A172 (cell line): ENCODE data around the gene HRG. TPM values are rescaled to one million over a fixed set of nuclear protein-coding genes. Genes with fewer than 3 reads are reported as not detected.
"Not testable (repeated sequence)": the region's sequence is repeated elsewhere in the genome, so short reads cannot be mapped to it uniquely, and the experiment has no call there.

Experiments used
- DNase-seq: peaks from one replicate; pipeline ENCODE4 v3.0.0-alpha.2; 2015; ENCODE audit warnings: low spot score
- total RNA-seq: library from RNA; depleted of rRNA; stranded (reverse); fragments of >200 nt; shearing (Covaris generic); gene quantifications from 2 replicates; pipeline ENCODE4 v1.2.3, GENCODE V29; 2014

Gene HRG
- total RNA-seq, 1 experiment from 2014 or later = not detected

DNA sequence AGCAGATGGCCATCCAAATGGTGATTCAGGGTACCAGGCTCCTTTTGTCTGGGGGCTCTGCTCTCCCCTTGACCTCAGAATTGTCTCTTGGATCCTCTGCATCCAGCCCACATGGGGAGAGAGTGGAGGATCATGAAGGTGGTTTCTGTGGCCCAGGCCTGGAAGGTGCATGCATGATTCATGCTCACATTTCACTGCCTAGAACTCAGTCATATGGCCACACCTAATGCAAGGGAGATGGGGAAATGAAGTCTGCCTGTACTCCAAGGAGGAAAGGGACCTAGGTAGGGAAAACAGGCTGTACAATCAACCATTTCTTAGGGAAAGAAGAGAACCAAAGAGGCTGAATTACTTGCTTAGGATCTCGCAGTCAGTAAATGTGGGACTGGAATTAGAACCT, 15.1 kb downstream of the HRG start:
- DNase-seq = no peak

DNA sequence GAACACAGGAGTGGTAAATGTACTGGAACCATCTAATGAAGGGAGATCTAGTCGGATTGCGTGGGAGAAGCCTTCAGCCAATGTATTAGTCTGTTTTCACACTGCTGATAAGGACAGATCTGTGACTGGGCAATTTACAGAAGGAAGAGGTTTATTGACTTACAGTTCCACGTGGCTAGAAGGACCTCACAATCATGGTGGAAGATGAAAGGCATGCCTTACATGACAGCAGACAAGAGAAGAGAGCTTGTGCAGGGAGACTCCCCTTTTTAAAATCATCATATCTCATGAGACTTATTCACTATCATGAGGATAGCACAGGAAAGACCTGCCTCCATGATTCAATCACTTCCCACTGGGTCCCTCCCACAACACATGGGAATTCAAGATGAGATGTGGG, 17.0 kb downstream of the HRG start:
- no peak for DNase-seq

DNA sequence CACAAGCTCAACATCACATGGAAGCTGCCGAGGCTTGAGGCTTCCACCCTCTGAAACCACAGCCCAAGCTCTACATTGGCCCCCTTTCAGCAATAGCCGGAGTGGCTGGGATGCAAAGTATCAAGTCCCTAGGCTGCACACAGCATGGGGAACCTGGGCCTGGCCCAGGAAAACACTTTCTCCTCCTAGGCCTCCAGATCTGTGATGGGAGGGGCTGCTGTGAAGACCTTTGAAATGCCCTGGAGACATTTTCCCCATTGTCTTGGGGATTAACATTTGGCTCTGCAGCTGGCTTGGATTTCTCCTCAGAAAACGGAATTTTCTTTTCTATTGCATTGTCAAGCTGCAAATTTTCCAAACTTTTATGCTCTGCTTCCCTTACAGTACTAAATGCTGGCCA, 18.2 kb downstream of the HRG start:
- DNase-seq = no peak

DNA sequence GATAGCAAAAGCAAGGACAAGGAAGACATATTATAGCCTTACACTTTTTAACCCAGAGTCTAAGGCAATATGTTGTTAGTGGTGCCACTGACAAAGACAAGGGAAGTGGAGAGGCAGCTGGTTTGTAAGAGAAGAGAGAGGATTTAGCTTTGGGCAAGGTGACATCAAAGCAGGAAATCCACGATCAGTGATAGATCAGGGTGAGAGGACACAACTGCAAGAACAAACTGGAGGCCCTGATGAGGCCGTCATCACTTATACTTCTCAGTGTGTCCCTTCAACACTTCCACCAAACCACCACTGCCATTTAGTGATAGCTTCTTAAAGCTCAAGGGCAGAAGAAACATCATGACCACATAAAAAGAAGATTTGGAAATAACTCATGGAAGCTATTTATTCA, 20.7 kb downstream of the HRG start:
- DNase-seq = not testable (repeated sequence)

DNA sequence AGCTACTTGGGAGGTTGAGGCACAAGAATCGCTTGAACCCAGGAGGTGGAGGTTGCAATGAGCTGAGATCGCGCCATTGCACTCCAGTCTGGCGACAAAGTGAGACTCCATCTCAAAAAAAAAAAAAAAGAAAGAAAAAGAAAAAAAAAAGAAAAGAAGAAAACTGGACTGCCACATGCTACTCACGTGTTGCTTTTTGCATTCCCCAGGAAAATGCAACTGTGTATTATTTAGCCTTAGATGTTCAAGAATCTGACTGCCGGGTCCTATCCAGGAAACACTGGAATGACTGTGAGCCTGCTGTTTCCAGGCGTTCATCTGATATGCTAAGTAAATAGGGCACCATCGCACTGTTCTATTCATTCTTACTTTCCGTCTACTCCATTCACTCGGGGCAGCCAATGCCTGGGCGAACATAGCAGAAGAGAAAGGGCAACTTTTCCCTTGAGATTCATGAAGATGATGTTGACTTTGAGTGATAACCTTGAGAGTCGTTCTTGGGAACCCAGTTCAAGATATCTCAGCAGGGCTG, 21.4 kb downstream of the HRG start:
- DNase-seq = no peak

DNA sequence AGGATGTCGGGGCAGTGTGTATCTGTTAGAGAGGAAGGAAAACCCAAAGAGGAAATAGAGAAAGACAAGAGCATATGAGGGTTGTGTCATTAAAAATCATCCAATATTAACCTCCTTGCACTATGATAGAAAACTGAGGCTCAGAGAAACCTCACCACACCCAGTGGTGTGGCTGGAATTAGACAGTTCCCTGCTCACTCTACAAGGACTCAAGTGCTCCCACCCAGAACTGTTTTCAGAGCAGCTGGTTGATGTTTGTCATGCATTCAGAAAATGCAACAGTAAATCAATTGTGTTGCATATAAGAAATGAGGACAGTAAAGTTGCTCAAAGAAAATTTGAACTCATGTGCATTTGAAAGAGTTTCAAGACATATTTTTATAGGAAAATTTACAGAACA, 24.5 kb downstream of the HRG start:
- DNase-seq = not testable (repeated sequence)

DNA sequence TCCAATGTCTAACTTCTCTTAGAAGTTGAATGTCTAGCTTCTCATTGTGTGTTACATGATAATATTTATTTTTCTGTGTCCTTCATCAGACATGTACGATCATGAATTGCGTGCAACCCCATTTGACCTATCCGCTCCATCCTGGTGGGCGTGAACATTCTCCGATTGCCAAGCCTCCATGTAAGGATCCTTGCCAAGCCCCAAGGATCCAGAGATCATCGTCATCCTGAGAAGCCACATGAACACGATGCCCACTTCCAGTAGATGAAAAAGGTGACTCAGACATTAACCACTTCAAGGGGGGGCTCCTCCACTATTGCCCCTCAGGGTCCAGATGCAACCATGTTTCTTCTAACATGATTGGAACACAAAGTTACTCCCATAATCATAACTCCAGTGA, 25.9 kb downstream of the HRG start:
- DNase-seq = no peak

DNA sequence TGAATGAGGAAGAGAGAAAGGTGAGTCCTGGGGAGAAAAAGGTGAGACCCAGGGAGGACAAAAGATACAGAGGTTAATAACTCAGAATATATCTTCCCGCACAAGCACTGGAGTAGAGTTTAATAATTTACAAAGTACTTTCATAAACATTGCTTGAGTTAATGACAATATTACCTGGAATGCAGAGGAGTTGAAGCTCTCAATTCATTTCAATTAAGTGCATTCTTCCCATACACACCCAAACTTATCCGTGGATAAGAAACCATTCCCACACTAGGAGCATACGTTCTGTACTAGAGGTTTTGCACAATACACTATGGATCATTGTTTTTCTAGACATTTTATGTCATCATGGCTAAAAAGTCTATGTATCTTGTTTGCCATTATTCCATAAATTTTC, 28.0 kb downstream of the HRG start:
- DNase-seq = no peak

DNA sequence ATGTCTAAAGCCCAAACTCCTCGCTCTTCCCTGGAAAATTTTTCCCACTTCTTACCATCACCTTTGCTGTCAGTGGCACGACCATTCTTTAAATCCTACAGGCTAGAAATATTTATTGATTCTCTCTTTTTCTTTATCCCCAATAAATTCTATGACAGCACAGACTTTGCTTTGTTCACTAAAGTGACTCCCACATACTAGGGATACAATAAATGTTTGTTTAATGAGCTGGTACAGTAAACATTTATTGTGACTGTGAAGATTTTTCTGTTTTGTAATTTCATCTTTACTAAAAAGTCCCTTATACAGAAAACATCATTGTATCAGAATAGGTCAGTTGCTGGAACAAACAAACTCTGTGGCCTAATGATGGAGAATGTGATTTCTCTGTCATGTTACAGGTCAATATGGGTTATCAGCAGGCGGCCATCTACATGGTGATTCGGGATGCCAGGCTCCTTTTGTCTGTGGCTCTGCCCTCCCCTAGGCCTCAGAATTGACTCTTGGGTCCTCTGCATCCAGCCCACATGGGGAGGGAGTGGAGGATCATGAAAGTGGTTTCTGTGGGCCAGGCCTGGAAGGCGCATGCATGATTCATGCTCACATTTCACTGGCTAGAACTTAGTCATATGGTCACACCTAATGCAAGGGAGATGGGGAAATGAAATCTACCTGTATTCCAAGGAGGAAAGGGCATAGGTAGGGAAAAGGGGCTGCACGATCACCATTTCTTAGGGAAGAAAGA, 28.6 kb downstream of the HRG start:
- no peak for DNase-seq

DNA sequence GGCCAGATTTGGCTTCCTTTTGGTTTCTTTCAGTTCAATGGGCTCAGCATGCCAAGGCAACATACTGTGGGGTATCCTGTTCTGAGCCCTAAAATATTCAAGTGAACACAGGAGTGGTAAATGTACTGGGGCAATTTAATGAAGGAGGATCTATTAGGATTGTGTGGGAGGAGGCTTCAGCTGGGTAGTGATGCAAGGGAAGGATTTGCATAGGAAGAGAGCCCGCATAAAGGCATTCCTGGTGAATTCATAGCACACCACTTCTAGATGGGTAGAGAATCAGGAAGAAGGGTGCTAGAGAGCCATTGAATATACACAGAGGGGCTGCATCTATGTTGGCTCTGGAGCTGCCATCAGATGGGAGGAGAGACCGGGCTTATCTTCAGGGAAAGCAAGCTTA, 30.7 kb downstream of the HRG start:
- DNase-seq = no peak

DNA sequence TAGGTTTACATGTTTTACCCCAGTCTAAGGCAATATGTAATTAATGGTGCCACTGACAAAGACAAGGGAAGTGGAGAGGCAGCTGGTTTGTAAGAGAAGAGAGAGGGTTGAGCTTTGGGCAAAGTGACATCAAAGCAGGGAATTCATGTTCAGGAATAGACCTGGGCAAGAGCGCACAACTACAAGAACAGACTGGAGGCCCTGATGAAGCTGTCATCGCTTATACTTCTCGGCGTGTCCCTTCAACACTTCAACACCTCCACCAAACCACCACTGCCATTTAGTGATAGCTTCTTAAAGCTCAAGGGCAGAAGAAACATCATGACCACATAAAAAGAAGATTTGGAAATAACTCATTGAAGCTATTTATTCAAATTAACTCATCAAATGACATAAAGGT, 31.7 kb downstream of the HRG start:
- DNase-seq = no peak

DNA sequence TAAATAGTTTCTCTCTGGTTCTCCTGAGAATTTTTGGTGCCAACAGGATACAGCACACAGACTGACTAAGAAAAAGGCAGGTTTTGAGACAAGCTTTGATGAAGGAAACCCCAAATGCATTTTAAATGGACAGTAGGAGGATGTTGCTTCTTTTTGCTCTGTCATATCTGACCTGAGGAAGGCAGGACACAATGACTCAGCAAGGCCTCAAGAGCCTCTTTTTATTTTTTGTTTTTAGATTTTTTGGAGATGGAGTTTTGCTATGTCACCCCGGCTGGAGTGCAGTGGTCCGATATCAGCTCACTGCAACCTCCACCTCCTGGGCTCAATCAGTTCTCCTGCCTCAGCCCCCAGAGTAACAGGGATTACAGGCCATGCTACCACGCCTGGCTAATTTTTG, 34.5 kb downstream of the HRG start:
- no peak for DNase-seq

DNA sequence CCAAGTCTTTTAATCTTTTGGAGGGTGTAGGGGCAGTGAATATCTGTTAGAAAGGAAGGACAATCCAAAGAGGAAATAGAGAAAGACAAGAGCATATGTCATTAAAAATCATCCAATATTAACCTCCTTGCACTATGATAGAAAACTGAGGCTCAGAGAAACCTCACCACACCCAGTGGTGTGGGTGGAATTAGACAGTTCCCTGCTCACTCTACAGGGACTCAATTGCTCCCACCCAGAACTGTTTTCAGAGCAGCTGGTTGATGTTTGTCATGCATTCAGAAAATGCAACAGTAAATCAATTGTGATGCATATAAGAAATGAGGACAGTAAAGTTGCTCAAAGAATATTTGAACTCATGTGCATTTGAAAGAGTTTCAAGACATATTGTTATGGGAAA, 36.6 kb downstream of the HRG start:
- DNase-seq = not testable (repeated sequence)

DNA sequence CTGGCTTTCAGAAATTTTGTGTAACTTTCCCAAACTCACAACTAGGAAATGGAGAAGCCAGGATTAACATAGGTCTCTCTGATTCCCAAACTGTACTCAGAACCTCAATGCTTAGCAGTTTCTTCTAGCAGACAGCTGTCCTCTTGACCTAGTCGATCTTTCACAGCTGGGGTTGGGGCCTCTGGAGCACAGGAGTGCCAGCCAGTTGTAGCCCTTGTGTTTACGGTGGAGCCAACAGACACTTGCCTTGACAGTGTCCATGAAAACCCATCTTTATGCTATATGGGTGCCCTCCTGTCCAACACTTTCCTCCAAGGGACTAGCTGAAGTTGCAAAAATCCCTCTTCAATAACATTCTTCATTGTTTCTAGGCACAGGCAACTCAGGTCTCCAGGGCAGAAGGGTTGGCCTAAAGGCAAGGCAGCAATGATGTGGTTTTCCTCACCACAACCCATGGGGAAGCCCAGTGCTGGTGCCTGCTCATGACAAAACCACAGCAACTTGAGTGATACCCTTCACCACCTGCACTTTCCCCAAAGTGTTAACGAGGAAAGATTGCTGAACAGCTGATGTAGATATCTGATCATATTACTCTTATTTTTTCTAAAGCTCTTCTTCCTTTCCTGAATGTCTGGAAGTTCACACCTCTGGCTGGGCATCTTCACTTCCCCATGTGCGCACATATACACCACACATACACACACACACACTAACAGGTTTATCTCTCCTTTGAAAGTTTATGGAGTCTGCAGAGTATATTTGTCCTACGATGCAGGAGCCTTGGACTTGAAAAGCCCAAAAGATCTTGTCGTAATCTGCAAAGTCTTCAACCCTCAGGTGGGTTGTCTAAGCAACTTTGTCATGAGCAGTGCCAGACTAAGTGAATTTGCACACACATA, 40.3 kb downstream of the HRG start:
- DNase-seq = no peak

DNA sequence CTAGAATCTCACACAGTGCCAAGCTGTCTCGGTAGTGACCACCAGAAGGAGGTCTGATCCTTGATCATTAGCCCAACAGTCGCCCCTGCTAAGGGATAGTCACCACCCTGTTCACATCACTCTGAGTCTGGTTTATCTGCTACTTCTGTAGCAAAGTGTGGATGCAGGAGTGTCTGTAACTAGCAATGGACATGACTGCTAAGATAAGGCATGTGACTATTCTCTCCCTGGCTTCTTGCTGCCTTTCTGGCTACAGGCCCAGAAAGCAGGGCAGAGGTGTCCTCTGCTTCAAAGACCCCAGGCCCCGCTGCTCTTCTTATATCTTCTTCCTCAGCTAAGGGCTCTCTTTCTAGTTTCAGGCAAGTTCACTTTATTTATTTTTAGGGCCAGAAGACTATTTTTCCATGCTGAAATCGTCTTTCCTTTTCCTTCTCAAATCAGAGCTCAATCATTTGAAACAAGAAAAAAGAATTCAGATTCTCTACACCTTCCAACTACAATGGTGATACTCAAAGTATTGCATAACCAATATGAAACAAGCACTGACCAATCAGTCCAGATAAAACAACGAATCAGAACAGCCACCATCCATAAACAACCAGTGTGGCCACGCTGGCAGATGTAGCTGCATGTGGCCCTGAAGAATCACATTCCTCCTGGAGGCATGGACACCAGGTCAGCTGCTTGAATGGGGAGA, 43.3 kb downstream of the HRG start:
- no peak for DNase-seq

DNA sequence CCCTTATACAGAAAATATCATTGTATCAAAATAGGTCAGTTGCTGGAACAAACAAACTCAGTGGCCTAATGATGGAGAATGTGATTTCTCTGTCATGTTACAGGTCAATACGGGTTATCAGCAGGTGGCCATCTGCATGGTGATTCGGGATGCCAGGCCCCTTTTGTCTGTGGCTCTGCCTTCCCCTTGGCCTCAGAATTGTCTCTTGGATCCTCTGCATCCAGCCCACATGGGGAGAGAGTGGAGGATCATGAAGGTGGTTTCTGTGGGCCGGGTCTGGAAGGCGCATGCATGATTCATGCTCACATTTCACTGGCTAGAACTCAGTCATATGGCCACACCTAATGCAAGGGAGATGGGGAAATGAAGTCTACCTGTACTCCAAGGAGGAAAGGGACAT, 44.9 kb downstream of the HRG start:
- DNase-seq = not testable (repeated sequence)

DNA sequence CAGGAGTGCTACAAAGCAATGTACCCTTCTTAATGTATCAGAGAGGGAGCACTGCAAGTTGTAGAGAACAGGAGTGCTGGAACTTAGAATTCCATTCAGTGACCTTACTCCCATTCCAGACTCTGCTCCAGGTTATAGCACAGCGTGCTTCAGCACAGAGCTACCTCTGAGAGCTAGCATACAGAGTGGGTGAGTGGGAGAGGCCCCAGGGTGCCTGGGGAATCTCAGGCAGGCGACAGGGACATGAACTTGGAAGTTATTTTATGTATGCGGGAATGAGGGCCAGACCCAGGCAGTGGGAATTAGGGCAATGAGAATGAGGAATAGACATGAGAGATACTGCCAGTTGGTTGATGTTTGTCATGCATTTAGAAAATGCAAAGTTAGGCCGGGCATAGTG, 47.7 kb downstream of the HRG start:
- no peak for DNase-seq

DNA sequence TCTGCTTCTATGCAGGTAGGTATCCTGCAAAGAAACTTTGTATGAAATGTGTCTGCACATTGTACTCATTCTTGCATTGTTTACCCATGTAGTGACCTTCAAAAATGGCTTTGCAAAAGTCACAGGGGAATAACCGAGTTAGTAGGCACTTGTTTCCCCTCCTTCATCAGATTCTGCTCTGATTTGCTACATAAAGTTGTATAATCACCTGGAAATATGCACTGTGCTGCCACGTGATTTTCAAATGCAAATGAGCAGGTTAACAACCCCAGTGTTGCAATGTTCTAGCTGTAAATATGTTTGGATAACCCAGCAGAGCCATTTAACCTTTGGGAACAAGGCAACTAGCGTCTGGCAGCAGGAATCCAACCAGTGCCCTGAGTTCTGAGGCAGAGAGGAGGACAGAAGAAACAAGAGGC, 51.2 kb downstream of the HRG start, which contains the start of gene KNG1:
Gene KNG1 (plus strand): TSS at position 321 of the 419 bp plus-strand sequence. CDS start 184 bp downstream, outside the sequence.
- no peak for DNase-seq

DNA sequence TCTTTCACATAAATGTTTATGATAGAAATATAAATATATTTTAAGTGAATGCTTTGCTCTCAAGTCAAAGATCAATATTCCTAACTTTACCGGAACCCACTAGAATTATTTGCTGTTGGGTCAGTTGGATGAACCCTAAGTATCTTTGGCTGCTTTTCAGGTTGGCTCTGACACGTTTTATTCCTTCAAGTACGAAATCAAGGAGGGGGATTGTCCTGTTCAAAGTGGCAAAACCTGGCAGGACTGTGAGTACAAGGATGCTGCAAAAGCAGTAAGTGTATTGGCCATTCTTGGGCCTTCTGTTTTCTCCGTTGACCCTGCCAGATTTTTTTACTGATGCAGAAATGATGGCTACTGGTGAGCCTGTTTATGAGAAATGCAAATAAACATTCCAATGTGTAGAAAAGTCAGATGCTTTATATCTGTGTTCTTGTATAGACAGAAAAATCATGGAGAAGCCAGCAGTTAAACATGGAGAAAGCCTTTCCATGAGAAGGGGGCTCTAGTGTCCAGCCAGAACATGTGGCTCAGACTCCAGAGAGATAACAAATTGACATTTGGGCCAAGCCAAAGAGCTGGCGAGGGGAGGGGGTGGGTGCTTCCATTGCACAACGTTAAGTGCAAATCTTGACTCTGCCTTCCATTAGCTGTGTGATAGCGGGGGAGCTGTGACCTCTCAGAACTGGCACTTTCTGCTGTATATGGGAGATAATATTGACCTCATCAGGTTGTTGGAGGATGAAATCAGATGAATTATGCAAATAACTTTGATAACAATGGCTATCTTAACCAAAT, 54.3 kb downstream of the HRG start:
- no peak for DNase-seq

DNA sequence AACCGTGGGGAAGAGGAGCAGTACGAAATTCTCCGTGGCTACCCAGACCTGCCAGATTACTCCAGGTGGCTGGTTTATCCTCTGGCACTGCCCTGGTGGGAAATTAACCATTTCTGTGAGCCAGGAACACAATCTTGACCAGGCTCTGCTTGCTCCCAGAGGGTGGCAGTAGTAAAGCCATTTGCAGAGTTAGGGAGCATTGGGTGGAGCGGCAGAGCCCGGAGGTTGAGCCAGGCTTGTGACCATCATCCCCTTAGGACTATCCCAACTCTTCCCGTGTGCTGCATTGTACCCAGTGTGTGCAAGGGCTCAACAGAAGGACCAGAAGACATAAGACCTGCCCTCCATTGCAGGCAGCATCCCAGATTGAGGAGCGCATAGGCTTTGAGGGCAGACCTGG, 56.6 kb downstream of the HRG start:
- no peak for DNase-seq

DNA sequence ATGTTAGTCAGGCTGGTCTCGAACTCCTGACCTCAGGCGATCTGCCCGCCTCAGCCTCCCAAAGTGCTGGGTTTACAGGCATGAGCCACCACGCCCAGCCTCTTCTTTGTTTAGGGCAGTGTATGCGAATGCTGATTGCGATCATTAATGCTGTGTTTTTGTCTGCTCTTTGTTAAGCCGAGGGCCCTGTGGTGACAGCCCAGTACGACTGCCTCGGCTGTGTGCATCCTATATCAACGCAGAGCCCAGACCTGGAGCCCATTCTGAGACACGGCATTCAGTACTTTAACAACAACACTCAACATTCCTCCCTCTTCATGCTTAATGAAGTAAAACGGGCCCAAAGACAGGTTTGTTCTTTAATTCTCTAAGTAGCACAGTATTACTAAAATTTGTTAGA, 59.1 kb downstream of the HRG start:
- DNase-seq = no peak
